SK-N-SH (cell line): Measurements from ENCODE around the gene CIC. TPM values are rescaled to one million over a fixed set of nuclear protein-coding genes. Genes with fewer than 3 reads are reported as not detected.
A peak's percentile ranks its signal among the peaks of the same experiment; 100 is the strongest.

Experiments
- CTCF ChIA-PET: fragments of 300-600, 350-600 bp; formaldehyde crosslinking; extraction: SDS; loops from one replicate; lab custom pipeline; 2021; lab: Yijun Ruan, JAX
- POLR2A ChIA-PET: fragments of 350-600 bp; sonication (Branson Sonifier 250); formaldehyde crosslinking; extraction: SDS; loops from one replicate; lab custom pipeline; 2020; ENCODE audit warnings: antibody characterized with exemption, inconsistent platforms; lab: Yijun Ruan, JAX
- DNase-seq: peaks from one replicate; pipeline ENCODE4 v3.0.0; 2012
- H2AFZ ChIP-seq: fragments of 200-600 bp; sonication (generic); 2 replicates; pipeline ENCODE4 v1.8.1; 2016; ENCODE audit warnings: antibody characterized with exemption, mild to moderate bottlenecking, low read depth
- H3F3A ChIP-seq: fragments of 200-600 bp; sonication (generic); replicated peaks from 2 replicates; pipeline ENCODE3; 2016; ENCODE audit warnings: antibody characterized with exemption, mild to moderate bottlenecking; ENCODE audit not compliant: insufficient read depth
- H3K27ac ChIP-seq, 2 experiments: fragments of 200-500 bp in 1 of 2; fragments of 200-600 bp in 1 of 2; sonication (Bioruptor generic) in 1 of 2; sonication (generic), shearing (Covaris generic) in 1 of 2; 2 replicates each; pipeline versions ENCODE4 v1.5.1 to v1.6.1; 2014 to 2016; ENCODE audit warnings: low read depth in 2 of 2, inconsistent platforms in 1 of 2, low read length in 1 of 2, mild to moderate bottlenecking in 1 of 2, mixed read lengths in 1 of 2
- H3K27me3 ChIP-seq: fragments of 200-600 bp; sonication (generic), shearing (Covaris generic); 2 replicates; pipeline ENCODE4 v1.6.1; 2016; ENCODE audit warnings: mixed run types; ENCODE audit not compliant: insufficient read depth
- H3K36me3 ChIP-seq, 2 experiments: fragments of 200-500 bp in 1 of 2; fragments of 200-600 bp in 1 of 2; sonication (Bioruptor generic) in 1 of 2; sonication (generic) in 1 of 2; replicated peaks in 1 of 2; 2 replicates each; pipeline versions ENCODE3 to v1.5.1; 2014 to 2016; ENCODE audit warnings: low read length in 1 of 2, mild to moderate bottlenecking in 1 of 2; ENCODE audit not compliant: insufficient read depth in 2 of 2, control insufficient read depth in 1 of 2
- H3K4me1 ChIP-seq, 2 experiments: fragments of 200-500 bp in 1 of 2; fragments of 200-600 bp in 1 of 2; sonication (Bioruptor generic) in 1 of 2; sonication (generic), shearing (Covaris generic) in 1 of 2; 2 replicates each; pipeline versions ENCODE4 v1.5.1 to v1.6.1; 2014 to 2016; ENCODE audit warnings: low read depth in 1 of 2, low read length in 1 of 2, mixed run types in 1 of 2; ENCODE audit not compliant: insufficient read depth in 2 of 2, control insufficient read depth in 1 of 2
- H3K4me2 ChIP-seq: fragments of 200-600 bp; sonication (generic), shearing (Covaris generic); 2 replicates; pipeline ENCODE4 v1.6.1; 2017; ENCODE audit warnings: mixed run types
- H3K4me3 ChIP-seq, 2 experiments: fragments of 200-500 bp in 1 of 2; fragments of 200-600 bp in 1 of 2; sonication (Bioruptor generic) in 1 of 2; sonication (generic), shearing (Covaris generic) in 1 of 2; 2 replicates each; pipeline versions ENCODE4 v1.5.1 to v1.8.1; 2014 to 2016; ENCODE audit warnings: low read depth in 2 of 2, inconsistent platforms in 1 of 2, low read length in 1 of 2, mild to moderate bottlenecking in 1 of 2, mixed read lengths in 1 of 2, moderate library complexity in 1 of 2
- H3K79me2 ChIP-seq: fragments of 200-600 bp; sonication (generic); 2 replicates; pipeline ENCODE4 v1.8.1; 2017; ENCODE audit warnings: mild to moderate bottlenecking; ENCODE audit not compliant: insufficient read depth
- H3K9ac ChIP-seq: fragments of 200-600 bp; sonication (generic); 2 replicates; pipeline ENCODE4 v1.6.1; 2017; ENCODE audit warnings: mixed run types
- H3K9me2 ChIP-seq: fragments of 200-600 bp; sonication (generic); 2 replicates; pipeline ENCODE4 v1.6.1; 2017; ENCODE audit warnings: mixed run types
- H3K9me3 ChIP-seq: fragments of 200-600 bp; sonication (generic); 2 replicates; pipeline ENCODE4 v1.6.1; 2017; ENCODE audit warnings: mixed run types, mild to moderate bottlenecking, moderate library complexity
- H4K20me1 ChIP-seq: fragments of 200-600 bp; sonication (generic); 2 replicates; pipeline ENCODE4 v1.6.1; 2017; ENCODE audit warnings: mild to moderate bottlenecking, mixed run types; ENCODE audit not compliant: insufficient read depth
- EP300 ChIP-seq, 2 experiments: IDR thresholded peaks; 2 replicates each; pipeline versions ENCODE4 v1.4.0 to v1.6.1; 2012; ENCODE audit warnings: borderline replicate concordance in 1 of 2, low read depth in 1 of 2, low read length in 1 of 2
- GABPA ChIP-seq: IDR thresholded peaks from 2 replicates; pipeline ENCODE4 v1.4.0; 2012; ENCODE audit warnings: low read depth, mild to moderate bottlenecking
- NRF1 ChIP-seq: IDR thresholded peaks from 2 replicates; pipeline ENCODE4 v1.6.1; 2012; ENCODE audit warnings: low read depth, mild to moderate bottlenecking, low read length
- WGBS: methylation state at CpG from one replicate; pipeline ENCODE4 v1.1.6; 2017; ENCODE audit warnings: low lambda C conversion rate; 5-methylcytosine and 5-hydroxymethylcytosine counted together
- polyA plus RNA-seq, 3 experiments: library from polyadenylated mRNA; depleted of rRNA; stranded (reverse); fragments of >200 nt; gene quantifications; 2 replicates each; pipeline ENCODE4 v1.2.3, GENCODE V29; 2012
- TF ChIP-seq, protein P1 (sequence below): IDR thresholded peaks from 2 replicates; pipeline ENCODE4 v1.4.0; 2012; ENCODE audit warnings: low read depth, borderline replicate concordance
- TF ChIP-seq, protein P2 (sequence below): IDR thresholded peaks from 2 replicates; pipeline ENCODE4 v1.6.1; 2012; ENCODE audit warnings: mild to moderate bottlenecking, low read depth, low read length, moderate library complexity

CIC gene
- polyA plus RNA-seq, 1 of the 3 experiments (the other 2 are of a cell fraction), result 16.9 TPM

GRCh38 chr19:42283188-42284065 lies 14.4 kb downstream of the CIC start (continued):
- no peak for TF ChIP-seq GABPA
- TF ChIP-seq, protein P1, sequence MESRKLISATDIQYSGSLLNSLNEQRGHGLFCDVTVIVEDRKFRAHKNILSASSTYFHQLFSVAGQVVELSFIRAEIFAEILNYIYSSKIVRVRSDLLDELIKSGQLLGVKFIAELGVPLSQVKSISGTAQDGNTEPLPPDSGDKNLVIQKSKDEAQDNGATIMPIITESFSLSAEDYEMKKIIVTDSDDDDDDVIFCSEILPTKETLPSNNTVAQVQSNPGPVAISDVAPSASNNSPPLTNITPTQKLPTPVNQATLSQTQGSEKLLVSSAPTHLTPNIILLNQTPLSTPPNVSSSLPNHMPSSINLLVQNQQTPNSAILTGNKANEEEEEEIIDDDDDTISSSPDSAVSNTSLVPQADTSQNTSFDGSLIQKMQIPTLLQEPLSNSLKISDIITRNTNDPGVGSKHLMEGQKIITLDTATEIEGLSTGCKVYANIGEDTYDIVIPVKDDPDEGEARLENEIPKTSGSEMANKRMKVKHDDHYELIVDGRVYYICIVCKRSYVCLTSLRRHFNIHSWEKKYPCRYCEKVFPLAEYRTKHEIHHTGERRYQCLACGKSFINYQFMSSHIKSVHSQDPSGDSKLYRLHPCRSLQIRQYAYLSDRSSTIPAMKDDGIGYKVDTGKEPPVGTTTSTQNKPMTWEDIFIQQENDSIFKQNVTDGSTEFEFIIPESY, result no peak

DNA sequence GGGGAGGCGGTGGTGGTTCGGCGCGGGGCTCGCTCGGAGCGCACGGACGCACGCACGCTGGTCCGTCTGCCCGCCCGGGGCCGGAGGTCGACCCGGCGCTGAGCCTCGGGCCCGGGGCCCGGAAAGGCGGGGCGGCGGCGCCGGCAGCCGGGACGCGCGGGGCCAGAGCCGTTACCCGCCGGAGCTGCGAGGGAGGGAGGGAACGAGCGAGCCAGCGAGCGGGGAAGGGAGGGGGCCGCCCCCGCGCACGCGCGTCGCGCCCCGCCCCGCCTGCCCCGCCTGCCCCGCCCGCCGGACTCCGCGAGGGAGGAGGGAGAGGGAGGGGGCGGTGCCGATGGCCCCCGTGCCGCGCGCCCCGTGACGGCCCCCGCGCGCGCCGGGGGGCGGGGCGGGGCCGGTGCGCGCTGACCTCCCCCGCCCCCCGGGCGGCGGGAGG lies 15.0 kb downstream of the CIC start:
- H3K4me3 ChIP-seq, result peak overlapping the region in 1 of 2 experiments; percentile 88; a peak in 2 of 4 replicates
- no peak overlapping the region for H3K4me2 ChIP-seq
- DNase-seq, result peak; percentile 95
- H3K9ac ChIP-seq, result no peak overlapping the region
- peaks cover 51% of the 10 kb centered on the region for H3K79me2 ChIP-seq
- H3K9me2 ChIP-seq, result no peaks in the 10 kb centered on the region
- H3F3A ChIP-seq, result peaks cover 36% of the 10 kb centered on the region
- no peaks in the 10 kb centered on the region for H3K27me3 ChIP-seq
- peaks cover 24% of the 10 kb centered on the region for H4K20me1 ChIP-seq
- 0% methylated on average over 5 of the region's 76 CpGs for WGBS
- H3K9me3 ChIP-seq, result no peaks in the 10 kb centered on the region
- TF ChIP-seq NRF1 (peak; percentile 54), EP300 (IDR thresholded peaks at IDR 0.05; ENCODE audit: borderline replicate concordance in 1 of 2, low read depth in 1 of 2, low read length in 1 of 2) (no peak)
- TF ChIP-seq, protein P2, sequence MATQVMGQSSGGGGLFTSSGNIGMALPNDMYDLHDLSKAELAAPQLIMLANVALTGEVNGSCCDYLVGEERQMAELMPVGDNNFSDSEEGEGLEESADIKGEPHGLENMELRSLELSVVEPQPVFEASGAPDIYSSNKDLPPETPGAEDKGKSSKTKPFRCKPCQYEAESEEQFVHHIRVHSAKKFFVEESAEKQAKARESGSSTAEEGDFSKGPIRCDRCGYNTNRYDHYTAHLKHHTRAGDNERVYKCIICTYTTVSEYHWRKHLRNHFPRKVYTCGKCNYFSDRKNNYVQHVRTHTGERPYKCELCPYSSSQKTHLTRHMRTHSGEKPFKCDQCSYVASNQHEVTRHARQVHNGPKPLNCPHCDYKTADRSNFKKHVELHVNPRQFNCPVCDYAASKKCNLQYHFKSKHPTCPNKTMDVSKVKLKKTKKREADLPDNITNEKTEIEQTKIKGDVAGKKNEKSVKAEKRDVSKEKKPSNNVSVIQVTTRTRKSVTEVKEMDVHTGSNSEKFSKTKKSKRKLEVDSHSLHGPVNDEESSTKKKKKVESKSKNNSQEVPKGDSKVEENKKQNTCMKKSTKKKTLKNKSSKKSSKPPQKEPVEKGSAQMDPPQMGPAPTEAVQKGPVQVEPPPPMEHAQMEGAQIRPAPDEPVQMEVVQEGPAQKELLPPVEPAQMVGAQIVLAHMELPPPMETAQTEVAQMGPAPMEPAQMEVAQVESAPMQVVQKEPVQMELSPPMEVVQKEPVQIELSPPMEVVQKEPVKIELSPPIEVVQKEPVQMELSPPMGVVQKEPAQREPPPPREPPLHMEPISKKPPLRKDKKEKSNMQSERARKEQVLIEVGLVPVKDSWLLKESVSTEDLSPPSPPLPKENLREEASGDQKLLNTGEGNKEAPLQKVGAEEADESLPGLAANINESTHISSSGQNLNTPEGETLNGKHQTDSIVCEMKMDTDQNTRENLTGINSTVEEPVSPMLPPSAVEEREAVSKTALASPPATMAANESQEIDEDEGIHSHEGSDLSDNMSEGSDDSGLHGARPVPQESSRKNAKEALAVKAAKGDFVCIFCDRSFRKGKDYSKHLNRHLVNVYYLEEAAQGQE, result no peak
- CTCF ChIA-PET, result interaction anchor here (0.7 to 1.8 kb wide), 2 partner anchors 11 to 74 kb away, joined by 4 to 9 read pairs; no protein-coding TSS in a partner anchor
- no peak overlapping the region for H2AFZ ChIP-seq
- peaks cover 13 to 24% of the 10 kb centered on the region in 2 experiments for H3K36me3 ChIP-seq
- H3K4me1 ChIP-seq, result peaks cover 38 to 53% of the 10 kb centered on the region in 2 experiments
- POLR2A ChIA-PET, result interaction anchor here (0.6 to 0.9 kb wide), 2 partner anchors 11 to 37 kb away, joined by 4 read pairs; no protein-coding TSS in a partner anchor
- peak overlapping the region in 1 of 2 experiments; percentile 95; a peak in 2 of 4 replicates for H3K27ac ChIP-seq
